Right lobe of liver (tissue), 6 donors: ENCODE measurements around the gene SELPLG. TPM values are rescaled to one million over a fixed set of nuclear protein-coding genes. Genes with fewer than 3 reads are reported as not detected.

Experiments
- ATAC-seq, 4 donors: fragments of 200-7000 bp; cut with Tn5 transposase; one replicate each; pipeline ENCODE4 v1.9.1; 2020; ENCODE audit warnings: mild to moderate bottlenecking in 4 of 4, moderate library complexity in 4 of 4
- DNase-seq, 3 donors: peaks; one replicate each; pipeline ENCODE4 v3.0.0-alpha.2; 2020
- H3K27ac ChIP-seq, 3 donors: fragments of 200-600 bp; one replicate each; pipeline ENCODE4 v1.8.0; 2022
- H3K27me3 ChIP-seq, 2 donors: fragments of 200-600 bp; one replicate each; pipeline ENCODE4 v1.8.0; 2022
- H3K36me3 ChIP-seq, 4 donors: fragments of 200-600 bp; sonication (generic) in 1 of 4; one replicate each; pipeline versions ENCODE4 v1.5.1 to v1.8.0; 2017 to 2022; ENCODE audit warnings: control low read depth in 1 of 4
- H3K4me1 ChIP-seq, 4 donors: fragments of 200-600 bp; sonication (generic) in 1 of 4; one replicate each; pipeline versions ENCODE4 v1.5.1 to v1.8.0; 2017 to 2022; ENCODE audit warnings: control low read depth in 1 of 4
- H3K4me3 ChIP-seq, 3 donors: fragments of 200-600 bp; one replicate each; pipeline ENCODE4 v1.8.0; 2022
- H3K9me3 ChIP-seq, 4 donors: fragments of 200-600 bp; sonication (generic) in 1 of 4; one replicate each; pipeline versions ENCODE4 v1.5.1 to v1.8.0; 2017 to 2022; ENCODE audit warnings: control low read depth in 1 of 4
- CTCF ChIP-seq, 4 donors: fragments of 200-600 bp in 3 of 4; fragments of 450-650 bp in 1 of 4; IDR thresholded peaks; one replicate each; pipeline versions ENCODE4 v1.5.1 to v1.8.0; 2016 to 2022; ENCODE audit warnings: antibody characterized with exemption in 4 of 4, mild to moderate bottlenecking in 2 of 4
- POLR2A ChIP-seq: fragments of 450-650 bp; IDR thresholded peaks from one replicate; pipeline ENCODE4 v1.6.1; 2017; ENCODE audit warnings: antibody characterized with exemption, mild to moderate bottlenecking
- WGBS: methylation state at CpG from one replicate; pipeline ENCODE4 v1.1.6; 2018; ENCODE audit warnings: low coverage, low lambda C conversion rate; ENCODE audit not compliant: insufficient coverage; ENCODE audit errors: missing lambda C conversion rate; 5-methylcytosine and 5-hydroxymethylcytosine counted together
- intact Hi-C, 2 donors: fragments of 100-400 bp; cut with DNase I; formaldehyde crosslinking; loops; one replicate each; pipeline versions ENCODE4 v1.11.2 to v1.14.1; 2022
- total RNA-seq, 6 experiments: library from RNA; depleted of rRNA in 2 of 6; stranded (reverse); fragments of >200 nt in 2 of 6; fragmentation: NEBNext Ultra II Directional in 3 of 6; extraction: Animal tissue kit (Norgen Biotek cat#: 25700) in 3 of 6; gene quantifications; one replicate each; pipeline versions ENCODE4 v1.1.0 to v1.2.4, GENCODE V29; 2016 to 2023
- donor health status: DM: no; HTN: yes; CAD: no.
- donor health status: DM: no; HTN: no; CAD: no.
- donor health status: DM: no; HTN: no; CAD: no.
- donor health status: DM: no; HTN: yes; CAD: no.
- donor health status: DM: no; HTN: yes; CAD: no.

The SELPLG gene
- total RNA-seq, 6 experiments from 2014 or later, result 1.5 to 6.0 (median 3.1) TPM

- Histone ChIP-seq H3K4me3 (no peak overlapping the region), H3K27ac (no peak overlapping the region), H3K4me1 (peaks cover 0 to 18% (median 8%) of the 10 kb centered on the region in 4 donors), H3K36me3 (no peaks in the 10 kb centered on the region), H3K9me3 (no peaks in the 10 kb centered on the region), H3K27me3 (no peaks in the 10 kb centered on the region)
- intact Hi-C loops, result no loop called here
- DNase-seq (no peak), ATAC-seq (no peak)
- TF ChIP-seq CTCF (IDR thresholded peaks at IDR 0.05) (no peak), POLR2A (no peak)
- WGBS, result 67% methylated on average over 5 of the region's 7 CpGs
Observed at GRCh38 chr12:108670066-108670631, 36.5 kb upstream of the SELPLG start.

DNA sequence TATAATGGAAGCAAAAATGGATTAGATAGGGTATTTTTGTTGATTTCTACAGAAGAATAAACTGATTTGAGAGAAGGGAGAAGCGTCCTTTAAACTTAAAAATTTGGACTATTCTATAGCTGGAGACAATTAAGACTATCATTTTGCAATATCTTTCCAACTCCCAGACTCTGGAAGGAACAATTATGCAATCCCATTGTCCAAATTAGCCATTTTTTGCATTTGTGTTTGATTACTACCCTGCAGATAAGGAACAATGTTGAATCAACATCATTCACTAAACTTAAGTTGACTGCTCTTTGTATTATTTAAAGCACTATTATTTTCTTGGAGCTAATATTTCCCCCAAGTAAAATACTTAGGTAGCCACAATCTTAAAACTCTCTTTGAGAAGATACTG, 34.8 kb upstream of the SELPLG start:
- WGBS, result 72% methylated on average over 1 of the region's 1 CpG
- no peaks in the 10 kb centered on the region for H3K27me3 ChIP-seq
- H3K4me1 ChIP-seq, result peaks cover 0 to 28% (median 14%) of the 10 kb centered on the region in 4 donors
- no peak overlapping the region for H3K4me3 ChIP-seq
- no peak for DNase-seq
- no peaks in the 10 kb centered on the region for H3K9me3 ChIP-seq
- no peak overlapping the region for H3K27ac ChIP-seq
- TF ChIP-seq POLR2A (no peak), CTCF (IDR thresholded peaks at IDR 0.05) (no peak)
- intact Hi-C loops, result loop anchor here in 1 of 2 donors (5.0 kb wide), 1 partner anchor 134 kb away; no protein-coding TSS in a partner anchor
- ATAC-seq, result no peak
- H3K36me3 ChIP-seq, result no peaks in the 10 kb centered on the region

GRCh38 chr12:108668063-108668462, 34.4 kb upstream of the SELPLG start:
- no peaks in the 10 kb centered on the region for H3K27me3 ChIP-seq
- H3K9me3 ChIP-seq, result no peaks in the 10 kb centered on the region
- 77% methylated on average over 3 of the region's 8 CpGs for WGBS
- no peaks in the 10 kb centered on the region for H3K36me3 ChIP-seq
- H3K4me1 ChIP-seq, result peaks cover 0 to 28% (median 14%) of the 10 kb centered on the region in 4 donors
- TF ChIP-seq POLR2A, result no peak
- no peak for TF ChIP-seq CTCF (IDR thresholded peaks at IDR 0.05)
- DNase-seq, result no peak
- H3K4me3 ChIP-seq, result no peak overlapping the region
- intact Hi-C loops, result loop anchor here in 1 of 2 donors (5.0 kb wide), 1 partner anchor 134 kb away; no protein-coding TSS in a partner anchor
- H3K27ac ChIP-seq, result no peak overlapping the region
- ATAC-seq, result no peak

DNA sequence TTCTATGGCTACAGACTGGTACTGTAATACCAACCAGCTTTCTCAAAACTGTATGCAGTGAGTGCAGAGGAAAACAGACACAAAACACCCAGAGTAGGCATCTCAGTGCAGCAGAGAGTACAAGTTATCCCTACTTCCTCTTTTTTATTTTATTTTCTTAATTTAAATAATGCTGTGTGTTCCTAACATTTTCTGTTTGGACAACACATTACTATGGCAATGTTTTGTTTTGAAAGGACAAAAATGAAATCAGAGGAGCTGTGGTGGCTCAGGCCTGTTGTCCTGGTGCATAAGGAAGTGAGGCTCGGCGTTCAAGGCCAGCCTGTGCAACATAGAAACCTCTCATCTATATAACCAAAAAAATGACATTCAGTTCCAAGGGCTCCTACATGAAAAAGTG, 33.7 kb upstream of the SELPLG start:
- no peaks in the 10 kb centered on the region for H3K27me3 ChIP-seq
- DNase-seq, result no peak
- TF ChIP-seq CTCF (IDR thresholded peaks at IDR 0.05) (no peak), POLR2A (no peak)
- H3K36me3 ChIP-seq, result no peaks in the 10 kb centered on the region
- peaks cover 0 to 28% (median 14%) of the 10 kb centered on the region in 4 donors for H3K4me1 ChIP-seq
- 89% methylated on average over 2 of the region's 2 CpGs for WGBS
- no peaks in the 10 kb centered on the region for H3K9me3 ChIP-seq
- H3K4me3 ChIP-seq, result no peak overlapping the region
- intact Hi-C loops, result loop anchor here in 1 of 2 donors (5.0 kb wide), 1 partner anchor 135 kb away; no protein-coding TSS in a partner anchor
- H3K27ac ChIP-seq, result peak overlapping the region in 1 of 3 donors; percentile 75
- ATAC-seq, result no peak
